Testis (tissue), 3 donors: ENCODE data around the gene PIGW. TPM values are rescaled to one million over a fixed set of nuclear protein-coding genes. Genes with fewer than 3 reads are reported as not detected.

ENCODE experiments used
- DNase-seq: peaks from one replicate; pipeline ENCODE4 v3.0.0-alpha.2; 2019
- H3K27ac ChIP-seq, 2 donors: fragments of 200-600 bp; sonication (generic); one replicate each; pipeline ENCODE4 v1.5.1; 2019
- H3K27me3 ChIP-seq: fragments of 200-600 bp; sonication (generic); one replicate; pipeline ENCODE4 v1.5.1; 2019
- H3K36me3 ChIP-seq: fragments of 200-600 bp; sonication (generic); one replicate; pipeline ENCODE4 v1.5.1; 2017; ENCODE audit warnings: low read depth; ENCODE audit errors: missing control alignments
- H3K4me1 ChIP-seq: fragments of 200-600 bp; sonication (generic); one replicate; pipeline ENCODE4 v1.5.1; 2019
- H3K4me3 ChIP-seq, 2 donors: fragments of 200-600 bp; sonication (generic); one replicate each; pipeline ENCODE4 v1.5.1; 2017 to 2019
- H3K9me3 ChIP-seq: fragments of 200-600 bp; sonication (generic); one replicate; pipeline ENCODE4 v1.5.1; 2017
- CTCF ChIP-seq, 3 experiments: fragments of 450-650 bp in 2 of 3; fragments of 200-600 bp in 1 of 3; sonication (generic) in 1 of 3; IDR thresholded peaks; one replicate each; pipeline ENCODE4 v1.5.1; 2016 to 2019; ENCODE audit warnings: antibody characterized with exemption in 3 of 3, mild to moderate bottlenecking in 2 of 3, moderate library complexity in 1 of 3
- POLR2A ChIP-seq: fragments of 450-650 bp; IDR thresholded peaks from one replicate; pipeline ENCODE4 v1.6.1; 2017; ENCODE audit warnings: antibody characterized with exemption, mild to moderate bottlenecking, moderate library complexity
- WGBS, 2 donors: methylation state at CpG; one replicate each; pipeline ENCODE4 v1.1.5; 2018; 5-methylcytosine and 5-hydroxymethylcytosine counted together
- intact Hi-C: fragments of 100-400 bp; cut with DNase I; formaldehyde crosslinking; loops from one replicate; pipeline ENCODE4 v1.15.1; 2023; ENCODE audit warnings: low total_unique reads
- polyA plus RNA-seq: library from polyadenylated mRNA; stranded (reverse); fragments of 350-450 nt; fragmentation: Illumina TruSeq; extraction: RNeasy Lipid Tissue Mini Kit (QIAGEN cat#74804); gene quantifications from one replicate; pipeline ENCODE4 v1.2.3, GENCODE V29; 2014; ENCODE audit warnings: low read depth, low replicate concordance; ENCODE audit not compliant: insufficient read depth
- small RNA-seq, 2 donors: library from RNA; depleted of rRNA; stranded (forward); fragments of <200 nt; gene quantifications; one replicate each; pipeline ENCODE3, GENCODE V24; 2016
- total RNA-seq, 2 donors: library from RNA; depleted of rRNA; stranded (reverse); fragments of >200 nt; gene quantifications; one replicate each; pipeline ENCODE4 v1.2.3, GENCODE V29; 2016

The PIGW gene
- total and polyA plus RNA-seq, 3 donors from 2014 or later, result 5.5 to 8.5 (median 7.6) TPM

DNA sequence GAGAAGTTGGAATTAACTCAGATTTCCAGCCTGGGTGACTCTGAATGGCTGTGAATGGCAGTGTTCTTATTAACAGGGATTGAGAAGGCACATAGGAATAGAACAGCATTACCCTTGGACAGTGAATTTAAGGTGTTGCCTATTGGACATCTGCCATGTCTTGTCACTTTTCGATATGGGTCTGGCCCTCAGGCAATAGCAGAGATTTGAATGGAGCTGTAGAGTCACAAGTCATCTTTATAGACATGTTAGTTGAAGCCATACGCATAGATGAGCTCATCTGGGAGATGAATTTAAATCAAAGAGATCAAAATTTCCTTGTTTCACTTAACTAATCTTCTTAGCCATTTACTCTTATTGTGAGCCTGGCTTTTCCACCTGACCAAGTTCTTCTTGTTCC is 42.0 kb downstream of the PIGW start:
- Histone ChIP-seq H3K27me3 (no peaks in the 10 kb centered on the region), H3K4me1 (no peaks in the 10 kb centered on the region), H3K36me3 (no peaks in the 10 kb centered on the region), H3K9me3 (no peaks in the 10 kb centered on the region), H3K4me3 (no peak overlapping the region), H3K27ac (no peak overlapping the region)
- 89 to 97% methylated on average over 2 of the region's 2 CpGs for WGBS, 2 donors
- intact Hi-C loops, result no loop called here
- TF ChIP-seq CTCF (IDR thresholded peaks at IDR 0.05), result no peak
- no peak for TF ChIP-seq POLR2A
- DNase-seq, result no peak

DNA sequence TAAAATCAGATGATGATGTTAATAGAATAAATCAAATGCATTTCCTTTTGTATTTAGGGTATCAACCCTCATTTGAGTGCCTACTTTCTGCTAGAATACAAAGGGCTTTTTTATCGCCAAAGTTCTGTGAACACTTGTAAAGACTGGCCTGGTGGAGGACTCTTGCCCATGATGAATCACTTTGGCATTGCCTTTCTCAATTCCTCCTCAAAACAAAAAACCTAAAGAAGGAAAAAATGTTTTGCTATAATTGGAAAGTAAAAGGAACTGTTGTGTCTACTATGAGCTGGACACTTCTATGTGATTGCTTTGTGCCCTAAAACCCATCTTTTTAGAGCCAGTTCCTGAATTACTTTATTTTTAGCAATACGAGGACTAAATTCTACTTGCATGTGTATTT is 43.9 kb downstream of the PIGW start:
- Histone ChIP-seq H3K4me1 (no peaks in the 10 kb centered on the region), H3K27ac (no peak overlapping the region), H3K9me3 (no peaks in the 10 kb centered on the region), H3K27me3 (no peaks in the 10 kb centered on the region), H3K4me3 (no peak overlapping the region), H3K36me3 (no peaks in the 10 kb centered on the region)
- TF ChIP-seq CTCF (IDR thresholded peaks at IDR 0.05) (no peak), POLR2A (no peak)
- DNase-seq, result no peak
- intact Hi-C loops, result no loop called here
- 93 to 95% methylated on average over 2 of the region's 2 CpGs for WGBS, 2 donors

DNA sequence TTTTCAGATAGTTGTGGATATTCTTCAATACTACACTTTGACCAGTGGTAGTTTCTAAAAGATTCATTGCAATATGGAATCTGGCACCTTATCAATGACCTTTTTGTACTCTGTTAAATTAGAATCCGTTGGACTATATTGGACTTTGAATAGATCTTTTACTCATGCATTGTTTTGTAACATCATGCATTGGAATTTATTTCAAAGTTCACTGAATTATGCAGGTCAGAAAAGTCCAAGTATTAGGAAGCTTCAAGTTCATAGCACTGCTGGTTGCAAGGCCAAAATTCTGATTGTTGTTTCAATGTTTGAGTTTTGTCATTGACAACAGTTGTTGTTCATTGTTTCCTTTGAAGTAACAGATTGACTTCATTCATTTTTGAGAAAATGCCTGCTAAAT is 49.0 kb downstream of the PIGW start:
- H3K36me3 ChIP-seq, result no peaks in the 10 kb centered on the region

DNA sequence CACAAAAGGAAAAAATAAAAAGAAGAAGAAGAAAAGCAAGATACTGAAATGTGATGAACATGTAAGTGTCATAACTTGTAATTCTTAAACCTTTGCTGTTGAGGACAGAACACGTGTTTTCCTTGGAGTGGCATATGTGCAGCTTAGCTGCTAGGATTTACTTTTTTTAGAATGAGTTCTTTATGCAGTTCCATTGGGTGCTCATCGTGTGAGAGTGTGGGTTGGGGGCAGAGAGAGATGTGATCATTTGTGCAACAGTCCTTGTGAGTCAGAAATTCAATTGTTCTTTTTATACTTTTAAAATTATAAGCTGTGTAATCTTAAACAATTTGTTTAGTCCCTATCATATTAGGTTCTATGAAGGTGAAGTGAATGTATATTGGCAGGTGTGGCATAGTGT is 51.4 kb downstream of the PIGW start:
- no peaks in the 10 kb centered on the region for H3K36me3 ChIP-seq
- WGBS, 2 donors, result 89 to 97% methylated on average over 2 of the region's 2 CpGs
- intact Hi-C loops, result no loop called here
- H3K4me1 ChIP-seq, result peaks cover 1% of the 10 kb centered on the region
- TF ChIP-seq POLR2A (no peak), CTCF (IDR thresholded peaks at IDR 0.05) (no peak)
- H3K27me3 ChIP-seq, result no peaks in the 10 kb centered on the region
- no peaks in the 10 kb centered on the region for H3K9me3 ChIP-seq
- no peak overlapping the region for H3K27ac ChIP-seq
- no peak for DNase-seq
- H3K4me3 ChIP-seq, result no peak overlapping the region

More for the DNA sequence above, 49.0 kb downstream of the PIGW start:
- TF ChIP-seq CTCF (IDR thresholded peaks at IDR 0.05), result no peak
- TF ChIP-seq POLR2A, result no peak
- Histone ChIP-seq H3K4me3 (no peak overlapping the region), H3K27ac (no peak overlapping the region), H3K9me3 (no peaks in the 10 kb centered on the region), H3K27me3 (no peaks in the 10 kb centered on the region), H3K4me1 (no peaks in the 10 kb centered on the region)
- 52 to 67% methylated on average over 1 of the region's 1 CpG for WGBS, 2 donors
- intact Hi-C loops, result no loop called here
- DNase-seq, result no peak

Small RNA genes within 50 kb of the gene (small RNA-seq; reads per million reads assigned to genes)
- 0 reads per million in 2 donors for gene RNA5SP439

Other genes starting within 250 kb of the PIGW start
- gene TBC1D3G, start 211.1 kb upstream of the PIGW start, total RNA-seq, result 10 to 100 TPM in 1 of 2 donors, 1 to 10 TPM in 1; 6.3 to 14.6 TPM
- 34.2 TPM for gene TBC1D3G, start 211.1 kb upstream of the PIGW start, polyA plus RNA-seq
- 1 to 10 TPM in 1 of 2 donors, not detected in 1; 6.8 TPM for gene TBC1D3H, start 146.6 kb upstream of the PIGW start, total RNA-seq
- not detected for gene TBC1D3H, start 146.6 kb upstream of the PIGW start, polyA plus RNA-seq
- 10 to 100 TPM; 45.8 to 46.0 TPM for gene ZNHIT3, start 48.3 kb upstream of the PIGW start, total RNA-seq
- gene ZNHIT3, start 48.3 kb upstream of the PIGW start, polyA plus RNA-seq, result 123 TPM
- gene MYO19, start 119 bp upstream of the PIGW start, total RNA-seq, result 100 to 1,000 TPM; 128 to 163 TPM
- 52.2 TPM for gene MYO19, start 119 bp upstream of the PIGW start, polyA plus RNA-seq
- gene GGNBP2, start 9.9 kb downstream of the PIGW start, total RNA-seq, result 100 to 1,000 TPM; 104 to 118 TPM
- 144 TPM for gene GGNBP2, start 9.9 kb downstream of the PIGW start, polyA plus RNA-seq
- 10 to 100 TPM; 13.9 to 17.6 TPM for gene DHRS11, start 56.9 kb downstream of the PIGW start, total RNA-seq
- gene DHRS11, start 56.9 kb downstream of the PIGW start, polyA plus RNA-seq, result 38.3 TPM
- gene MRM1, start 66.6 kb downstream of the PIGW start, total RNA-seq, result 1 to 10 TPM; 7.6 to 8.1 TPM
- gene MRM1, start 66.6 kb downstream of the PIGW start, polyA plus RNA-seq, result 4.4 TPM